Measurements from ENCODE around the gene ITPR1. TPM values are rescaled to one million over a fixed set of nuclear protein-coding genes. Genes with fewer than 3 reads are reported as not detected.

The ITPR1 gene
- total and polyA plus RNA-seq, 10 of the 15 experiments (the other 5 are each of a cell fraction or from before 2014, with no cell fraction given) = 12.2 to 239 (median 28.4) TPM

DNA sequence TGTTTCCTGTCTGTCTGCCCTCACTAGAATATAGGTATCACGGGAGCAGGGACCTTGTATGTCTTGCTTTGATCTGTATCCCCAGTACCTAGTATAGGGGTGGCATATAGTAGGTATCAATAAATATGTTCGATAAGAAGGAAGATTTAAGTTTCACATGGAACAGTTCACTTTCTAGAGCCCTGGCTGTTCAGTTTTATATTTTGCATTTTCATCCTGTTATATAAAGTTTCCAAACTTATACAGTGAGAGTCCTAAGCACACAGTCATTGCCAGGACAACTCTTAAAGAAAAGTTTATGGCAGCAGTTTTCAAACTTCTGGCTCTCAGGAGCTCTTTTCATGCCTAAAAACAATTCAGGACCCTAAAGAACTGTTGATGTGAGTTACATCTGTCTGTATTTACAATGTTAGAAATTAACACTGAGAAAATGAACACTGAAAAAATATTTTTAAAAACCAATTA, 13.4 kb downstream of the ITPR1 start:
- H3K36me3 ChIP-seq (ENCODE audit: control insufficient read depth in 2 of 2, insufficient read depth in 2 of 2, low read length in 1 of 2) = peaks cover 5 to 7% of the 10 kb centered on the region in 2 experiments; a peak in 3 of 4 replicates
- ChIA-PET SMC1A (ENCODE audit: uncharacterized antibody, unreplicated experiment) (interaction anchor here (0.7 to 12.9 kb wide), 12 partner anchors 11 to 156 kb away, joined by 3 to 180 read pairs (median 4); partner anchors contain the start of gene ITPR1), CTCF (interaction anchor here (2.0 to 5.6 kb wide), 4 partner anchors 11 to 156 kb away, joined by 7 to 52 read pairs (median 13); partner anchors contain the start of gene ITPR1), RAD21 (ENCODE audit: unreplicated experiment) (interaction anchor here (0.7 to 9.8 kb wide), 6 partner anchors 12 to 466 kb away, joined by 3 to 128 read pairs (median 9); partner anchors contain the start of gene ITPR1), POLR2A (interaction anchor here (0.7 to 9.2 kb wide), 4 partner anchors 12 to 691 kb away, joined by 3 to 132 read pairs (median 4); partner anchors contain the start of gene ITPR1)
- in situ Hi-C loops (cut with MboI) (loop anchor here (10.0 kb wide), 1 partner anchor 688 kb away; no protein-coding TSS in a partner anchor), intact Hi-C loops (cut with micrococcal nuclease; ENCODE audit: unreplicated experiment) (loop anchor here (2.0 to 10.0 kb wide), 4 partner anchors 79 to 478 kb away; no protein-coding TSS in a partner anchor)
- H3K4me1 ChIP-seq (ENCODE audit: control insufficient read depth, insufficient read depth, low read length) = peaks cover 54% of the 10 kb centered on the region
- no peaks in the 10 kb centered on the region for H3K9me3 ChIP-seq (replicated peaks; ENCODE audit: control insufficient read depth, insufficient read depth, low read length)
- no TSS peak for BruUV-seq (replicated peaks)
- peak overlapping the region; percentile 59 for H3K4me2 ChIP-seq (ENCODE audit: control insufficient read depth, insufficient read depth)
- 0 out of 2 replicates have a peak, but pooled peaks cover 3% of the 10 kb centered on the region for H4K20me1 ChIP-seq (ENCODE audit: control insufficient read depth, insufficient read depth)
- WGBS (ENCODE audit: insufficient coverage, insufficient replicate concordance, low lambda C conversion rate, missing lambda C conversion rate) = 25% methylated on average over 2 of the region's 2 CpGs
- FAIRE-seq = no peak
- no peak for TF ChIP-seq POLR2AphosphoS2 (IDR thresholded peaks at IDR 0.05; ENCODE audit: low read depth, low read length)
- no peak for TF ChIP-seq CBFB (IDR thresholded peaks at IDR 0.05; ENCODE audit: low read depth)
- no peak for TF ChIP-seq YY1 (IDR thresholded peaks at IDR 0.05; ENCODE audit: low read depth, low read length)
- TF ChIP-seq, protein P1, sequence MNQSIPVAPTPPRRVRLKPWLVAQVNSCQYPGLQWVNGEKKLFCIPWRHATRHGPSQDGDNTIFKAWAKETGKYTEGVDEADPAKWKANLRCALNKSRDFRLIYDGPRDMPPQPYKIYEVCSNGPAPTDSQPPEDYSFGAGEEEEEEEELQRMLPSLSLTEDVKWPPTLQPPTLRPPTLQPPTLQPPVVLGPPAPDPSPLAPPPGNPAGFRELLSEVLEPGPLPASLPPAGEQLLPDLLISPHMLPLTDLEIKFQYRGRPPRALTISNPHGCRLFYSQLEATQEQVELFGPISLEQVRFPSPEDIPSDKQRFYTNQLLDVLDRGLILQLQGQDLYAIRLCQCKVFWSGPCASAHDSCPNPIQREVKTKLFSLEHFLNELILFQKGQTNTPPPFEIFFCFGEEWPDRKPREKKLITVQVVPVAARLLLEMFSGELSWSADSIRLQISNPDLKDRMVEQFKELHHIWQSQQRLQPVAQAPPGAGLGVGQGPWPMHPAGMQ (IDR thresholded peaks at IDR 0.05; ENCODE audit: borderline replicate concordance) = no peak
- no peak for TF ChIP-seq RB1 (IDR thresholded peaks at IDR 0.05; ENCODE audit: borderline replicate concordance)
- no peak for TF ChIP-seq ZNF274 (IDR thresholded peaks at IDR 0.05; ENCODE audit: insufficient read depth, insufficient read length)
- no peak for TF ChIP-seq RUNX3 (IDR thresholded peaks at IDR 0.05; ENCODE audit: low read length)
- no peak for TF ChIP-seq ETV6 (conservative IDR thresholded peaks at IDR 0.05 in 1 of 2, IDR thresholded peaks at IDR 0.05 in 1 of 2; ENCODE audit: borderline replicate concordance in 1 of 2, low read depth in 1 of 2)
- TF ChIP-seq ZSCAN29 (IDR thresholded peaks at IDR 0.05) = no peak
- no peak for TF ChIP-seq CHD2 (IDR thresholded peaks at IDR 0.05; ENCODE audit: borderline replicate concordance, low read depth, low read length)
- TF ChIP-seq LARP7 (IDR thresholded peaks at IDR 0.05) = no peak
- TF ChIP-seq RAD21 (IDR thresholded peaks at IDR 0.05; ENCODE audit: insufficient read depth, low read depth, low read length) = no peak
- TF ChIP-seq SREBF1 (IDR thresholded peaks at IDR 0.05; ENCODE audit: low read length) = no peak
- TF ChIP-seq PAX5 (IDR thresholded peaks at IDR 0.05; ENCODE audit: borderline replicate concordance, low read depth, low read length) = no peak
- TF ChIP-seq, protein P2, sequence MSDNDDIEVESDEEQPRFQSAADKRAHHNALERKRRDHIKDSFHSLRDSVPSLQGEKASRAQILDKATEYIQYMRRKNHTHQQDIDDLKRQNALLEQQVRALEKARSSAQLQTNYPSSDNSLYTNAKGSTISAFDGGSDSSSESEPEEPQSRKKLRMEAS (IDR thresholded peaks at IDR 0.05; ENCODE audit: low read depth, low read length) = no peak
- TF ChIP-seq SIX5 (IDR thresholded peaks at IDR 0.05; ENCODE audit: low read depth, low read length, severe bottlenecking) = no peak
- TF ChIP-seq MEF2A (IDR thresholded peaks at IDR 0.05; ENCODE audit: insufficient read depth, low read depth, low read length) = no peak
- no peak for TF ChIP-seq SP1 (IDR thresholded peaks at IDR 0.05; ENCODE audit: low read depth, low read length)
- TF ChIP-seq KDM1A (IDR thresholded peaks at IDR 0.05; ENCODE audit: borderline replicate concordance) = no peak
- TF ChIP-seq, protein P3, sequence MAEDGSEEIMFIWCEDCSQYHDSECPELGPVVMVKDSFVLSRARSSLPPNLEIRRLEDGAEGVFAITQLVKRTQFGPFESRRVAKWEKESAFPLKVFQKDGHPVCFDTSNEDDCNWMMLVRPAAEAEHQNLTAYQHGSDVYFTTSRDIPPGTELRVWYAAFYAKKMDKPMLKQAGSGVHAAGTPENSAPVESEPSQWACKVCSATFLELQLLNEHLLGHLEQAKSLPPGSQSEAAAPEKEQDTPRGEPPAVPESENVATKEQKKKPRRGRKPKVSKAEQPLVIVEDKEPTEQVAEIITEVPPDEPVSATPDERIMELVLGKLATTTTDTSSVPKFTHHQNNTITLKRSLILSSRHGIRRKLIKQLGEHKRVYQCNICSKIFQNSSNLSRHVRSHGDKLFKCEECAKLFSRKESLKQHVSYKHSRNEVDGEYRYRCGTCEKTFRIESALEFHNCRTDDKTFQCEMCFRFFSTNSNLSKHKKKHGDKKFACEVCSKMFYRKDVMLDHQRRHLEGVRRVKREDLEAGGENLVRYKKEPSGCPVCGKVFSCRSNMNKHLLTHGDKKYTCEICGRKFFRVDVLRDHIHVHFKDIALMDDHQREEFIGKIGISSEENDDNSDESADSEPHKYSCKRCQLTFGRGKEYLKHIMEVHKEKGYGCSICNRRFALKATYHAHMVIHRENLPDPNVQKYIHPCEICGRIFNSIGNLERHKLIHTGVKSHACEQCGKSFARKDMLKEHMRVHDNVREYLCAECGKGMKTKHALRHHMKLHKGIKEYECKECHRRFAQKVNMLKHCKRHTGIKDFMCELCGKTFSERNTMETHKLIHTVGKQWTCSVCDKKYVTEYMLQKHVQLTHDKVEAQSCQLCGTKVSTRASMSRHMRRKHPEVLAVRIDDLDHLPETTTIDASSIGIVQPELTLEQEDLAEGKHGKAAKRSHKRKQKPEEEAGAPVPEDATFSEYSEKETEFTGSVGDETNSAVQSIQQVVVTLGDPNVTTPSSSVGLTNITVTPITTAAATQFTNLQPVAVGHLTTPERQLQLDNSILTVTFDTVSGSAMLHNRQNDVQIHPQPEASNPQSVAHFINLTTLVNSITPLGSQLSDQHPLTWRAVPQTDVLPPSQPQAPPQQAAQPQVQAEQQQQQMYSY (CRISPR knock-in tag; IDR thresholded peaks at IDR 0.05) = no peak
- H3K27me3 ChIP-seq (replicated peaks in 1 of 2; ENCODE audit: control insufficient read depth in 2 of 2, insufficient read depth in 2 of 2, low read length in 1 of 2) = no peaks in the 10 kb centered on the region
- no peak overlapping the region for H3K9ac ChIP-seq (ENCODE audit: control insufficient read depth, insufficient read depth, low read length)
- no peak for DNase-seq (ENCODE audit: low read depth, low spot score)
- H3K79me2 ChIP-seq (ENCODE audit: control insufficient read depth, insufficient read depth, low read length) = peaks cover 26% of the 10 kb centered on the region
- peak overlapping the region; percentile 18; the same call in 1 of the 2 replicates for H3K4me3 ChIP-seq
- peak overlapping the region; percentile 10; the same call in 1 of the 2 replicates for H3K27ac ChIP-seq (ENCODE audit: control insufficient read depth, insufficient read depth)
- no peak overlapping the region for H2AFZ ChIP-seq (ENCODE audit: control insufficient read depth, low read depth, low read length)
- ATAC-seq = no peak

All from GM12878 (cell line).